ENCODE data around the gene COTL1. TPM values are rescaled to one million over a fixed set of nuclear protein-coding genes. Genes with fewer than 3 reads are reported as not detected.

COTL1 gene
- total and polyA plus RNA-seq, 2 donors from 2014 or later: 122 to 136 TPM

GRCh38 chr16:84563786-84564420, 54.0 kb downstream of the COTL1 start:
- H3K36me3 ChIP-seq (ENCODE audit: control insufficient read depth in 2 of 3, insufficient read depth in 3 of 3, low read length in 3 of 3): peaks cover 0 to 6% (median 0%) of the 10 kb centered on the region in 3 donors
- no peaks in the 10 kb centered on the region for H3K9me3 ChIP-seq (ENCODE audit: control insufficient read depth in 2 of 3, insufficient read depth in 1 of 3, low read length in 3 of 3)
- no peak overlapping the region for H3K9ac ChIP-seq (ENCODE audit: low read length in 3 of 3)
- no peaks in the 10 kb centered on the region for H3K4me1 ChIP-seq (ENCODE audit: control insufficient read depth in 2 of 3, insufficient read depth in 2 of 3, low read depth in 1 of 3, low read length in 3 of 3)
- no peak overlapping the region for H3K4me3 ChIP-seq (ENCODE audit: low read length in 3 of 3)
- no peak for FAIRE-seq
- H3K27ac ChIP-seq (ENCODE audit: low read depth in 2 of 2, low read length in 2 of 2): no peak overlapping the region
- intact Hi-C loops (cut with DNase I): no loop called here
- no peaks in the 10 kb centered on the region for H3K27me3 ChIP-seq (ENCODE audit: control insufficient read depth, insufficient read depth, low read length)
- no peak for DNase-seq
- TF ChIP-seq CTCF (IDR thresholded peaks at IDR 0.05; ENCODE audit: borderline replicate concordance, extremely low read depth, insufficient read depth): no peak

- H3K36me3 ChIP-seq (ENCODE audit: control insufficient read depth in 2 of 3, insufficient read depth in 3 of 3, low read length in 3 of 3): peaks cover 0 to 6% (median 0%) of the 10 kb centered on the region in 3 donors
- no peaks in the 10 kb centered on the region for H3K27me3 ChIP-seq (ENCODE audit: control insufficient read depth, insufficient read depth, low read length)
- intact Hi-C loops (cut with DNase I): no loop called here
- no peaks in the 10 kb centered on the region for H3K9me3 ChIP-seq (ENCODE audit: control insufficient read depth in 2 of 3, insufficient read depth in 1 of 3, low read length in 3 of 3)
- TF ChIP-seq CTCF (IDR thresholded peaks at IDR 0.05; ENCODE audit: borderline replicate concordance, extremely low read depth, insufficient read depth): no peak
- H3K27ac ChIP-seq (ENCODE audit: low read depth in 2 of 2, low read length in 2 of 2): no peak overlapping the region
- no peak overlapping the region for H3K9ac ChIP-seq (ENCODE audit: low read length in 3 of 3)
- FAIRE-seq (no peak), DNase-seq (no peak)
- no peaks in the 10 kb centered on the region for H3K4me1 ChIP-seq (ENCODE audit: control insufficient read depth in 2 of 3, insufficient read depth in 2 of 3, low read depth in 1 of 3, low read length in 3 of 3)
- no peak overlapping the region for H3K4me3 ChIP-seq (ENCODE audit: low read length in 3 of 3)
Observed at GRCh38 chr16:84563064-84563715, 54.7 kb downstream of the COTL1 start.

GRCh38 chr16:84562174-84562815, 55.6 kb downstream of the COTL1 start:
- FAIRE-seq (no peak), DNase-seq (no peak)
- no peak overlapping the region for H3K27ac ChIP-seq (ENCODE audit: low read depth in 2 of 2, low read length in 2 of 2)
- TF ChIP-seq CTCF (IDR thresholded peaks at IDR 0.05; ENCODE audit: borderline replicate concordance, extremely low read depth, insufficient read depth): no peak
- no peak overlapping the region for H3K4me3 ChIP-seq (ENCODE audit: low read length in 3 of 3)
- H3K27me3 ChIP-seq (ENCODE audit: control insufficient read depth, insufficient read depth, low read length): no peaks in the 10 kb centered on the region
- peaks cover 0 to 6% (median 0%) of the 10 kb centered on the region in 3 donors for H3K36me3 ChIP-seq (ENCODE audit: control insufficient read depth in 2 of 3, insufficient read depth in 3 of 3, low read length in 3 of 3)
- H3K9me3 ChIP-seq (ENCODE audit: control insufficient read depth in 2 of 3, insufficient read depth in 1 of 3, low read length in 3 of 3): no peaks in the 10 kb centered on the region
- H3K4me1 ChIP-seq (ENCODE audit: control insufficient read depth in 2 of 3, insufficient read depth in 2 of 3, low read depth in 1 of 3, low read length in 3 of 3): no peaks in the 10 kb centered on the region
- H3K9ac ChIP-seq (ENCODE audit: low read length in 3 of 3): no peak overlapping the region
- intact Hi-C loops (cut with DNase I): no loop called here

Data from kidney (tissue), 14 donors.